ENCODE measurements around the gene PPP4R3A.

GRCh38 chr14:91506226-91506625 is 3.9 kb downstream of the PPP4R3A start:
- TF ChIP-seq, protein P1, sequence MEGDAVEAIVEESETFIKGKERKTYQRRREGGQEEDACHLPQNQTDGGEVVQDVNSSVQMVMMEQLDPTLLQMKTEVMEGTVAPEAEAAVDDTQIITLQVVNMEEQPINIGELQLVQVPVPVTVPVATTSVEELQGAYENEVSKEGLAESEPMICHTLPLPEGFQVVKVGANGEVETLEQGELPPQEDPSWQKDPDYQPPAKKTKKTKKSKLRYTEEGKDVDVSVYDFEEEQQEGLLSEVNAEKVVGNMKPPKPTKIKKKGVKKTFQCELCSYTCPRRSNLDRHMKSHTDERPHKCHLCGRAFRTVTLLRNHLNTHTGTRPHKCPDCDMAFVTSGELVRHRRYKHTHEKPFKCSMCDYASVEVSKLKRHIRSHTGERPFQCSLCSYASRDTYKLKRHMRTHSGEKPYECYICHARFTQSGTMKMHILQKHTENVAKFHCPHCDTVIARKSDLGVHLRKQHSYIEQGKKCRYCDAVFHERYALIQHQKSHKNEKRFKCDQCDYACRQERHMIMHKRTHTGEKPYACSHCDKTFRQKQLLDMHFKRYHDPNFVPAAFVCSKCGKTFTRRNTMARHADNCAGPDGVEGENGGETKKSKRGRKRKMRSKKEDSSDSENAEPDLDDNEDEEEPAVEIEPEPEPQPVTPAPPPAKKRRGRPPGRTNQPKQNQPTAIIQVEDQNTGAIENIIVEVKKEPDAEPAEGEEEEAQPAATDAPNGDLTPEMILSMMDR (IDR thresholded peaks at IDR 0.05) = no peak
- no peak for TF ChIP-seq POLR2A (IDR thresholded peaks at IDR 0.05)

Measured in testis (tissue), 2 donors.